SH-SY5Y (cell line): Measurements from ENCODE around the gene SLC2A1.

Source experiments
- GATA2 ChIP-seq: IDR thresholded peaks from 2 replicates; pipeline ENCODE4 v1.6.1; 2011; ENCODE audit warnings: mild to moderate bottlenecking, low read depth, low read length
- GATA3 ChIP-seq: IDR thresholded peaks from 2 replicates; pipeline ENCODE4 v1.6.1; 2011; ENCODE audit warnings: low read depth, mild to moderate bottlenecking, low read length, moderate library complexity

- TF ChIP-seq GATA2 (no peak), GATA3 (no peak)
These were observed 15.1 kb upstream of the SLC2A1 start for GRCh38 chr1:42973799-42974198.
